IPS-18c (cell line): ENCODE measurements around the gene EDEM1.
"Not testable (repeated sequence)": the region's sequence is repeated elsewhere in the genome, so short reads cannot be mapped to it uniquely, and the experiment has no call there.

Source experiments
- H3K4me3 ChIP-seq: 2 replicates; pipeline ENCODE4 v1.7.0; 2013; ENCODE audit warnings: low read depth, mild to moderate bottlenecking, low read length, moderate library complexity; ENCODE audit not compliant: insufficient read depth
- H3K9me3 ChIP-seq: one replicate; pipeline ENCODE4 v1.6.1; 2013; ENCODE audit warnings: mild to moderate bottlenecking, low read length, moderate library complexity; ENCODE audit not compliant: control insufficient read depth, insufficient read depth

Gene EDEM1

DNA sequence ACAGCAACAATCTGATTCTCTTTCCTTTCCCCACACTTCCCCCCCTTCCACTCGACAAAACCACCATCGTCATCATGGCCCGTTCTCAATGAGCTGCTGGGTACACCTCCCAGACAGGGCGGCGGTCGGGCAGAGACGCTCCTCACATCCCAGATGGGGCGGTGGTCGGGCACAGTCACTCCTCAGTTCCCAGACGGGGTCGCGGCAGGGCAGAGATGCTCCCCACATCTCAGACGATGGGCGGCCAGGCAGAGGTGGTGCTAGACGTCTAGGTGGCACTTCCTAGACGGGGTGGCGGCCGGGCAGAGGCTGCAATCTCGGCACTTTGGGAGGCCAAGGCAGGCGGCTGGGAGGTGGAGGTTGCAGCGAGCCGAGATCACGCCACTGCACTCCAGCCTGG, 55.3 kb downstream of the EDEM1 start:
- not testable (repeated sequence) for H3K4me3 ChIP-seq, H3K9me3 ChIP-seq

DNA sequence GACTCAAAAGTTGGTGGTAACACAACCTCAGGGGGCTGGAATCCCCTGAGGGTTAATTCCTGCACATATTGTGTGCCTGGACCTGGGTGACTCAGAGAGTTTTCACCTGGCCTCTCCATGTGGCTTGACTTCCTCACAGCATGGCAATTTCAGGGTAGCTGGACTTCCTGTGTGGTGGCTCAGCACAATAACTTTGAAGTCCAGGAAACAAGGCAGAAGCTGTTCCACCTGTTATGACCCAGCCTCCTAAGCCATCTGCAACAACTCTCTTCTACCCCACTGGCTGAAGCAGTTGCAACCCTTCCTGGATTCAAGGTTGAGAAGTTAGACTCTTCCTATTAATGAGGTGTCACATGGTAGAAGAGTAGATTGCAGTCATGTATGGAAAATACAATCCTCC, 58.4 kb downstream of the EDEM1 start:
- no peak overlapping the region for H3K4me3 ChIP-seq
- H3K9me3 ChIP-seq: no peaks in the 10 kb centered on the region

DNA sequence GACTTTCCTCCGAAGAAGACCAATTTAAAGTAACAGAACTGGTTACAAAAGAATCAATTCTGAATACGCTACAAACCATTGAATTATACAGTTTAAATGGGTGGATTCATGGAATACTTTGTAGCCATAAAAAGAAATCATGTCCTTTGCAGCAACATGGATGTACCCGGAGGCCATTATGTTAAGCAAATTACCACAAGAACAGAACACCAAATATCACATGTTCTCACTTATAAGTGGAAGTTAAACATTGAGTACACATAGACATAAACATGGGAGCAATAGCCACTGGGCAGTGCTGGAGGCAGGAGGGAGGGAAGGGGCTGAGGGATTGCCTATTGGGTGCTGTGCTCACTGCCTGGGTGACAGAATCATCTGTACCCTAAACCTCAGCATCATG, 61.3 kb downstream of the EDEM1 start:
- Histone ChIP-seq H3K9me3 (no peaks in the 10 kb centered on the region), H3K4me3 (no peak overlapping the region)

DNA sequence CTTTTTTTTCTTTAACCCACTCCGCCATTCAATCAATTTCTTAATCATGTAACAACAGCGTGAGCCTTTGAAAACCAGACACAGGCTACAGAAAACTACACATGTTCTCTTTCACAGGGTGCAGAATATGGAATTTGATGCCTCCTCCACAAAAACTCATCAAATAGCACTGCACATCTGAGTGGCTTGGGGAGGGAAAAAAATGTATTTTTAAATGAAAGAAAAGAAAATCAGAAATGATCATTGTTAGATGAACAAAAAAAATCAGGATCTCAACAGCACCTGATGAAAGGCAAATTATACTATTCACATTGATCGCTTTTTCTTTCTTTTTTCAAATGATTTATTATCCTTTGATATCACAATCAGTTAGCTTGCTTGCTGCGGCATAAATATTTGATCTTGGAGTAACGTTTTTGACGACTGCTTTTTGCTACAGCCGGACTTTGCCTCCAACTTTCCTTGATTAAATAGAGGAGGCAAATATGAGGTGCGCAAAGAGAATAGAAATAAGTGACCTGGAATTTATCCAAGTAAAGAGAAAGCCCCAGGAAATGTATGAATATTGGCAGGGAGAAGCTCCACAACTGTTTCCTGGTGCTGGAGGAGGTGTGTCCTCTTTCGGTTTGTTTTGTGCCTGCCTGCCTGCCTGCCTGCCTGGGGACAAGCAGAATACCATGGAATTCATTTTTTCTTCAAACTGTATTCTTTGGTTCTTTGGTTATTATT, 63.1 kb downstream of the EDEM1 start:
- no peaks in the 10 kb centered on the region for H3K9me3 ChIP-seq
- H3K4me3 ChIP-seq: no peak overlapping the region

DNA sequence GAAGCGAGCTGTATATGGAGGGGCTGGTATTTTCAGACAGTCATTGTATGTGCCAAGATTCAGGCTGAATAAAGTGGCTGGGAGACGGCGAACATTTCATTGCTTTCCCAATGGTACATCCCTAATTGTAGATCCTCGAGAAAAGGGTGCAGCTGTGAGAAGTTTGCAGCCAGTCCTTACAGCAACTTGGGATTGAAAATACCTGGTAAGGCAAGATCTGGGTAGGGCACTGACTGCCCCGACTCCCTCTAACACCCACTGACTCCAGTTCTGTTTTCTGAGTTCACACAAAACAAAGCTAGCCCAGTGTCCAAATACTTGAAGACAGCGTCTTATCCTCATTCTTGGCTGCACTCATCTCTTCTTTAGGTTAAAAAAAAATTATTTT, 63.7 kb downstream of the EDEM1 start:
- no peaks in the 10 kb centered on the region for H3K9me3 ChIP-seq
- no peak overlapping the region for H3K4me3 ChIP-seq

DNA sequence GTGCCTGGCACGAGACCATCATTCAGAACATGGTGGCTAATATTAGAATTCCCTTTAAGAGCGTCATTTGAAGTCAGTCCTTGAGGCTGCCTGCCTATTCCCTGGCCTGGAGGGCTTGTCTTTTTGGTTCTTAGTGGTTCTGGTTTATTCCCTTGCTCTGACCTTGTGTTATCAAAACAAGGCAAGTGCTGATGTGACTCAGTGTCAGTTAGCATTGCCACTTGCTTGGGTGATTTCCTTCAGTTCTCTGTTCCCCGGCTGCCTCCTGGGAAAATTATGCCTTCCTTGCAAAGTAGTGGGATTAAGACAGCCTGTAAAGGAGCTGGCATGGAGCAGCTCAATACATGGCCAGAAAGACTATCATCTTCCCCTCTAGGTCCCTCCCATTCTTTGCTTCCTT, 64.6 kb downstream of the EDEM1 start:
- no peaks in the 10 kb centered on the region for H3K9me3 ChIP-seq
- H3K4me3 ChIP-seq: no peak overlapping the region

DNA sequence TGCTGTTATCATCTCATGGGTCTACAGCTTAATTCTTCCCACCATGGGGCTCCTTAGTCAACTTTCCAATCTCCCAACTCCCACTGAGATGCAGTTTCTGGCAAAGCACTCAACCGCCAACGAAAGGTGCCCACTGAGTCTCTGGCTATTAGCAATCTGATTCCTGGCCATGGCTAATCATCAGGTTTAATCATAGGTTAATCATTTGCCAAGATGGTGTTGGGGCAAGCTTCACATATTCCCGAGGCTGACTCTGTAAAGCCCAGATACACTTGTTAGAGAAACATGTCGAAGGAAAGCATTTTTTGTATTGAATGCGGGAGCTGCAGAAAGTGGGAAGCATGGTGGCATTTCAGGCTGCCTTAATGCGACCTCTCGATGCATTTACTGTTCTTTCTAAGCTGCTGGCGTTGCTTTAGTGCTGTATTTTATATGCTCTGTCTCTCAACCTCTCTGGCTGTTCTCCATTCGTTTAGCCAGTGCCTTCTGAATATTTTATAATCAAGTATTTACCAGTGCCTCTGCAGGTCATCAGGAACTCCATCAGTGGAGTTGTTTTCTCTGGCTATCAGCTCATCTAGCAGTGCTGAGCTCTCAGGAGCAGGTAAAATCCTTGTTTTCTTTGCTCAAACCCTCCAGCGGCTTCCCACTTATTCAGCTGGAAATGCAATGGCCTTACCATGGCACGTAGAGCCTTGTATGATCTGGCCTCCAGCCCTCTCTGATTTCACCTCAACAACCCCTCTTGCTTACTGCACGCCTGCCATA, 67.0 kb downstream of the EDEM1 start:
- Histone ChIP-seq H3K9me3 (no peaks in the 10 kb centered on the region), H3K4me3 (no peak overlapping the region)

DNA sequence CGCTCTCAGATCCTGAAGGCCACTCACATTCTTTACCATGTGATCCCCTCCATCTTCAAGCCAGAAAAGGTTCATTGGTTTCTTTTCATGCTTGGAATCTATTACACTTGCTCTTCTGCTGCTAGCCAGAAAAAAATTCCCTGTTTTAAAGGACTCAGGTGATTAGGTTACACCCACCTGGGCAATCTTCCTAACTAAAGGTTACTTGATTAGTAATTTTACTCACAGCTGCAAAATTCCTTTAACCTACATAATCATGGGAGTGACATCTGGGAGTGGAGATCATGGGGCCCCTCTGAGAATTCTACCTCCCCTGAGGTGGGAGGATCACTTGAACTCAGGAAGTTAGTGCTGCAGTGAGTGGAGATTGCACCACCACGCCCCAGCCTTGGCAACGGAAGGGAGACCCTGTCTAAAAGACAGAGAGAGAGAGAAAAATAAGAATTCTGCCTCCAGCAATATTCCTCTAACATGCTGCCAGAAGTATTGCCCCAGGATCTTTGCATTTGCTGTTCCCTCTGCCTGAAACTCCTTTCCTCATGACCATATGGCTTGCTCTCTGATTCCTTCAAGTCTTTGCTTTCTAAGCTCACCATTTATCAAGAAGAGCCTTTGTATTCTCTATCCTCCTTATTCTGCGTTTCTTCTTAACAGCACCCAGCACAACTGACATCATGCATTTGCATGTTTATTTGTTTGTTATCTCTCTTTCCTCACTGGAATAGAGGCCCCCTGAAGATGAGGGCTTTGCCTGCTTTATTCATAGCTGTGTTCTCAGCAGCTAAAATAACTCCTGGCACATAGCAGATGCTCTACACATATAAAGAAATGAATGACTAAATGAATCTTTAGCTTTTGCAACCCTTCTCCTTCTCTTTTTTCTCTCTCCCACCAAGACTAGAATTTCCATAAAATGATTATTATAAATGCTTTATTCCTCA, 68.2 kb downstream of the EDEM1 start:
- H3K9me3 ChIP-seq: no peaks in the 10 kb centered on the region
- H3K4me3 ChIP-seq: no peak overlapping the region

DNA sequence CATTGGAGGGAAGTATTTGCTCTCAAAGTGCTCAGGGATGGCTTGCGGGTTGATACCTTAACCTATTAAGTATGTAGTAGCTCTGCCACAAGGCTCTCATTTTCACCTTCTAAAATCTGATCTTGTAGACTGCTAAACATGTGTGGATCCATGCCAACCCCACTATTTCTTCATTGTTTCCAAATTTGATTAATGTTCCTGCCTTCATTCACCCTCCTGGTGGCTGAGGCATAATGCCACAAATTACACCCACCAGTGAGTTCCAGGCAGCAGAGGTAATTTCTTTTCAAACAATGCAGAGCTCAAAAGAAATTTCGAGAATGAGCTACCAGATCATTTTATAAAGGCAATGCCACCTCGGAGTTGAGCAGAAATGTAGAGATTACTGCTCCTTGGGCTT, 71.0 kb downstream of the EDEM1 start:
- no peaks in the 10 kb centered on the region for H3K9me3 ChIP-seq
- no peak overlapping the region for H3K4me3 ChIP-seq

DNA sequence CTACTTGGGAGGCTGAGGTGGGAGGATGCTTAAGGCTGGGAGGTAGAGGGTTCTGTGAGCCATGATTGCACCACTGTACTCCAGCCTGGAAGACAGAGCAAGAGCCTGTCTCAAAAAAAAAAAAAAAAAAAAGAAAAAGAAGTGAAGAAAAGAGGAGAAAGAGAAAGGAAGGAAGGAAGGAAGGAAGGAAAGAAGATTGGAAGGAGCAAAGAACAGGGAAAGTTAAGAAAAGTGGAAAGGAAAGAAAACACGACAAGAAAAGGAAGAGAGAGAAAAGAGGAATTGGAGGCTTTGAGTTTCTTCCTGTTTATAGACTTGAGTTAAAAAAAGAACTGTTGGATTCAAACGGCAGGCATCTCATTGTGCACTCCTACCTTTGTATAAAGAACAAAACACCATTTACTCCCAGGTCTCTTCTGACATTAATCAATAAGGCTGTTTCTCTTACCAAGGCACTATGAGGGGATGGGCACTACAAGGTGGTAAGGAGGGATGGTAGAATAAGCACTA, 73.5 kb downstream of the EDEM1 start:
- Histone ChIP-seq H3K4me3 (no peak overlapping the region), H3K9me3 (no peaks in the 10 kb centered on the region)

DNA sequence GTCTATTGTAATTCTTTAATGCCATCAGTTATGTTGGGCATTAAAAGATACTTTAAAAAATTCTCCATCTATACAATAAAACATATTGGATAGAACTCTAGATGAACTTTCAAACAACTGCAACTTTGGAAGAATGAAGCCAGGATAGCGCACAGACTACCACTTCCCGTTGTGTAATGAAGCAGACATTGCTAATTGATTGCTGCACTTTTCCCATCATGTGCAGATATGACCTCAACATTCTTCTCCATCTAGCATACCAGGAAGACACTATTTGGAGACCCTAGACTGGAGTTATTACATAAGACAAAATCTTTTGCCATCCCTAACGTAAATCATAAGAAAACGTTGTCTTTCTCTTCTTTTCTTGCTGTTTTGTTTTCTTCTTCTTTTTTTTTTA, 75.0 kb downstream of the EDEM1 start:
- Histone ChIP-seq H3K4me3 (no peak overlapping the region), H3K9me3 (no peaks in the 10 kb centered on the region)

DNA sequence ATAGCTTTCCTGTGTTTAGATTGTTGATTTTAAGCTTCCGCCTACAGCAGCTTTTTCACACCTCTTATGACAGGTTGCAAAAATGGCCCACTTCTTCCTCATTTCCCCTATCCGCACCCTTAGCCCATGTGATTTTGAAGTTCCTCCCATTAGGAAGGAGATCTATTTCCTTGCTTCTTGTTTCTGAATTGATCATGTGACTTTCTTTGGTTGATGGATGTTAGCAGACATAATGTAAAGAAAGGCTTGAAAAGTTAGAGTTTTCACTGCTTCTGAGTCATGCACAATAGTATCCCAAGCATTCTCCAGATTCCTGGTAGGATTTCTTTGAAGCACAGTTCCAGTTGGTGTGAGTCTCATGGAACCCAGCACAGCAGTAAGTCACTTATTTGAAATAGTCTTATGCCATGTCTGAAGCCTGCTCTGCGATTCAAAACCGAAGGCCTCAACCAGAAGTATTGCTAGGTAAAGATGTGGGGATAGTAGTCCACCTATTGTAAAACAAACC, 76.6 kb downstream of the EDEM1 start:
- no peak overlapping the region for H3K4me3 ChIP-seq
- no peaks in the 10 kb centered on the region for H3K9me3 ChIP-seq

DNA sequence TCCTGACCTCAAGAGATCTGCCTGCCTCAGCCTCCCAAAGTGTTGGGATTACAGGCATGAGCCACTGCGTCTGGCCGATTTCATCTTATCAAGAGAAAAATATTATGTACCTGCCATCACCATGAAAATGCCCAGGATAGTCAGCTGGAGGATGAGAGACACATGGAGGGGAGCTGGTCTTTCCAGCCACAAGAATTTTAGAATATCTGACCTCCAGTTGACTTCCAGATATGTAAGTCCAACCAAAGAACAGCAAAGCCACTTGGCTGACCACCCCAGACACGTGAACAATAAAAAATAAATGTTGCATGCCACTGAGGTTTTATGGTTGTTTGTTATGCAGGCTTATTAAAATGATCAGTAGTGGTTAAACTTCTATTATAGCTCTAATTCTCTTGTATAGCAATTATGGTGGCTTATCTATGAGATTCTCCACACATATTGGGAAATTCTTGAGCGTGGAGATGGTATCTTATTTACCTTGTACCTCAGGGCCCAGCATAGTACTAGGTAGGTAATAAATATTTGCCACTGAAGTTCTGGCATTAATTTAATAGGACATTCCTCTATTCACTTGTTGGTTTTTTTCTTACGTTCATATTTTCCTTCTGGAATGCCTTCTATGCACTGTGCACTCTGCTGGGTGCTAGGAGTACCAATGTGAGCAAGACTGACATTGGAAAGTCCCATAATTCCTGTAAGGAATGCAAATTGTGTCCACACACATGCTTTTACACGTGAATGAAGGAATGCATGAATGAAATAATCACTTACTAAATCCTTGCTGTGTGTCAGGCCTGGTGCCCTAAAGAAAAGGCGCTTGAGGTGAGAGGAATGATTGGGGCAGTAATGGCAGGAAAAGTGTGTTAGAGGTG, 77.6 kb downstream of the EDEM1 start:
- no peak overlapping the region for H3K4me3 ChIP-seq
- H3K9me3 ChIP-seq: no peaks in the 10 kb centered on the region

DNA sequence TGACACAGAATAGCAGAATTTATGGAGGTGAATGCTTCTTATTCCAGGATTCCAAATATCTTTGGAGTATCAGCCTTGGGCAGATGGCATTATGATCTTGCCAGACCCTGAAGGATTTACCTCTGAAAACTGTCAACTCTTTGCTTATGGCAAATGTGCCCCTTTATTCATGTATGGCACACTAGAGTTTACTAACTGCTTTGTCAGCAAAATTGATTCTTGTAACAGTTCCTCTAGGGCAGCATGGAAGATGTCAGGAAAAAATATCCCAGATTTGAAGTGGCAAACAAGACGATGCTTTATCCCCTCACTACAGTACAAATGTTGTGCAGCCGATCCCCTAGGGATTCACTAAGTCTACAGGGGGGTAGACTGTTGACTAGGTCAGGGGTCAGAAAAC, 79.7 kb downstream of the EDEM1 start:
- H3K4me3 ChIP-seq: no peak overlapping the region
- no peaks in the 10 kb centered on the region for H3K9me3 ChIP-seq

DNA sequence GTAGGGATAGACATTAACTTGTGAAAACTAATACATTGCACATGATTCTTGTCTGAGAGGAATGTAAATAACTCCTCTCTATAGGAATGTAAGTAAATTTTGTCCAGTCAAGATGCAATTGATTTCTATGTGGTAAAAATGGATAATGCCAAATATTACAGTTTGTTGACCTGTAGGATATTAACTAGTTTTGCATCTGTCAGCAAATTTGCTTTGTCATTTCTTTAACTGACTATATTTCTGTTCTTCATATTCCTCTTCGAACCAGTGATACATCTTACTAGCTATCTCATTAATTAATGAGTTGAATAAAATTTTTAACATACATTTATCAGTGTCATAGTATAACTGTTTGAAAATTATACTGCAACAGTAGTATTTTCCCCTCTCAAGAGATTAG, 80.4 kb downstream of the EDEM1 start:
- no peak overlapping the region for H3K4me3 ChIP-seq
- no peaks in the 10 kb centered on the region for H3K9me3 ChIP-seq
